Measurements from ENCODE around the gene HS3ST6. TPM values are rescaled to one million over a fixed set of nuclear protein-coding genes. Genes with fewer than 3 reads are reported as not detected.
"Not testable (repeated sequence)": the region's sequence is repeated elsewhere in the genome, so short reads cannot be mapped to it uniquely, and the experiment has no call there.

Gene HS3ST6
- total RNA-seq, 2 donors from 2014 or later = not detected

GRCh38 chr16:1929578-1930337 is 11.5 kb upstream of the HS3ST6 start:
- Mint-ChIP-seq H3K36me3 (ENCODE audit: insufficient read depth in 2 of 2) (no peaks in the 10 kb centered on the region), H3K27me3 (ENCODE audit: low read depth) (peaks cover 3% of the 10 kb centered on the region), H3K4me1 (ENCODE audit: low read depth) (peaks cover 5% of the 10 kb centered on the region), H3K27ac (no peak overlapping the region), H3K9me3 (no peaks in the 10 kb centered on the region), H3K4me3 (peak overlapping the region; percentile 73 to 78)
- DNase-seq (peak; percentile 93 to 99), ATAC-seq (replicated peaks in 1 of 2) (peak; percentile 92 to 94)

GRCh38 chr16:1929105-1929504 is 10.9 kb upstream of the HS3ST6 start:
- H3K4me3 Mint-ChIP-seq = peak overlapping the region; percentile 82 to 83
- no peaks in the 10 kb centered on the region for H3K36me3 Mint-ChIP-seq (ENCODE audit: insufficient read depth in 2 of 2)
- H3K27me3 Mint-ChIP-seq (ENCODE audit: low read depth) = peaks cover 10% of the 10 kb centered on the region
- ATAC-seq (replicated peaks in 1 of 2) = peak; percentile 25 to 39
- peak in 1 of 2 donors; percentile 16 for DNase-seq
- no peak overlapping the region for H3K27ac Mint-ChIP-seq
- peaks cover 5% of the 10 kb centered on the region for H3K4me1 Mint-ChIP-seq (ENCODE audit: low read depth)
- H3K9me3 Mint-ChIP-seq = no peaks in the 10 kb centered on the region

DNA sequence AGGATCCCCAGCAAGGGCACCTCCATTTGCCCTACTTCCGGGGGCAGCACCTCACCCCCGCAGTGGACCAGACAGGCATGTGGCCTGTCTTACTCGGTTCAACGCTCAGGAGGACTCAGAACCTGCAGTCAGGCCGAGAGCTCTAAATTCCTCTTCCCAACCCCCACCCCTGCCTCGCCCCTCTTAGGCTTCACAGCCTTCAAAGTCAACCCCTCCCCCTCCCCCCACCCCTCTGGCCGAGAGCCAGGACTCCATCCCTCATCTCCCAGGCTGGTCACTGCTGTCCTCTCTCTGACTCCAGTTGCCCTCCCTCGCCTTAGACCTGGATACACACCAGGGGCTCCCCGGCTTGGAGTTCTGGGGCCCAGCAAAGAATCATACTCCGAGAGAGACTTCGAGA is 8.1 kb upstream of the HS3ST6 start:
- Mint-ChIP-seq H3K4me1 (ENCODE audit: low read depth) (peaks cover 5% of the 10 kb centered on the region), H3K36me3 (ENCODE audit: insufficient read depth in 2 of 2) (peaks cover 0 to 1% of the 10 kb centered on the region in 2 donors), H3K4me3 (no peak overlapping the region), H3K27ac (no peak overlapping the region), H3K9me3 (no peaks in the 10 kb centered on the region), H3K27me3 (ENCODE audit: low read depth) (peaks cover 32% of the 10 kb centered on the region)
- ATAC-seq (replicated peaks in 1 of 2) (no peak), DNase-seq (no peak)

- no peaks in the 10 kb centered on the region for H3K9me3 Mint-ChIP-seq
- peaks cover 0 to 1% of the 10 kb centered on the region in 2 donors for H3K36me3 Mint-ChIP-seq (ENCODE audit: insufficient read depth in 2 of 2)
- no peak for ATAC-seq (replicated peaks in 1 of 2)
- peaks cover 45% of the 10 kb centered on the region for H3K27me3 Mint-ChIP-seq (ENCODE audit: low read depth)
- no peak overlapping the region for H3K4me3 Mint-ChIP-seq
- no peak overlapping the region for H3K27ac Mint-ChIP-seq
- no peak for DNase-seq
- H3K4me1 Mint-ChIP-seq (ENCODE audit: low read depth) = peaks cover 9% of the 10 kb centered on the region
These were observed 5.9 kb upstream of the HS3ST6 start for GRCh38 chr16:1924095-1924494.

GRCh38 chr16:1923299-1924034 is 5.3 kb upstream of the HS3ST6 start:
- H3K36me3 Mint-ChIP-seq (ENCODE audit: insufficient read depth in 2 of 2) = peaks cover 0 to 1% of the 10 kb centered on the region in 2 donors
- no peak overlapping the region for H3K4me3 Mint-ChIP-seq
- ATAC-seq (replicated peaks in 1 of 2) (peak in 1 of 2 donors; percentile 19), DNase-seq (no peak)
- no peaks in the 10 kb centered on the region for H3K9me3 Mint-ChIP-seq
- no peak overlapping the region for H3K27ac Mint-ChIP-seq
- peaks cover 45% of the 10 kb centered on the region for H3K27me3 Mint-ChIP-seq (ENCODE audit: low read depth)
- H3K4me1 Mint-ChIP-seq (ENCODE audit: low read depth) = peaks cover 6% of the 10 kb centered on the region

DNA sequence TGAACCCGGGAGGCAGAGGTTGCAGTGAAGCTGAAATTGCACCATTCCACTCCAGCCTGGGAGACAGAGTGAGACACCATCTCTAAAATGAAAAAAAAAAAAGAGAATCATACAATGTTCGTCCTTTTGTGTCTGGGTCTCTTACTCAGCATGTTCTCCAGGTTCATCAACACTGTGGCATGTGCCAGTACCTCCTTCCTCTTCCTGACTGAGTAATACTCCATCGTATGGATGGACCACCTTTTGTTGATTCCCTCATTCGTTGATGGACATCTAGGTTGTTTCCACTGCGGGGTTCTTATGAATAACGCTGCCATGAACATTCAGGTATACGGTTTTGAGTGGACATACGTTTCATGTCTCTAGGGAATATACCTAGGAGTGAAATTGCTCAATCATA is 4.1 kb upstream of the HS3ST6 start:
- DNase-seq (no peak), ATAC-seq (replicated peaks in 1 of 2) (no peak)
- Mint-ChIP-seq H3K4me3 (no peak overlapping the region), H3K36me3 (ENCODE audit: insufficient read depth in 2 of 2) (peaks cover 0 to 1% of the 10 kb centered on the region in 2 donors), H3K9me3 (no peaks in the 10 kb centered on the region), H3K4me1 (ENCODE audit: low read depth) (peaks cover 6% of the 10 kb centered on the region), H3K27ac (no peak overlapping the region), H3K27me3 (ENCODE audit: low read depth) (peaks cover 45% of the 10 kb centered on the region)

- peaks cover 0 to 1% of the 10 kb centered on the region in 2 donors for H3K36me3 Mint-ChIP-seq (ENCODE audit: insufficient read depth in 2 of 2)
- no peak overlapping the region for H3K4me3 Mint-ChIP-seq
- no peaks in the 10 kb centered on the region for H3K9me3 Mint-ChIP-seq
- DNase-seq (peak; percentile 25 to 32), ATAC-seq (replicated peaks in 1 of 2) (peak; percentile 65 to 69)
- peaks cover 61% of the 10 kb centered on the region for H3K27me3 Mint-ChIP-seq (ENCODE audit: low read depth)
- H3K27ac Mint-ChIP-seq = no peak overlapping the region
- peaks cover 6% of the 10 kb centered on the region for H3K4me1 Mint-ChIP-seq (ENCODE audit: low read depth)
These were observed 2.5 kb upstream of the HS3ST6 start for GRCh38 chr16:1920727-1921171.

- not testable (repeated sequence) for ATAC-seq (replicated peaks in 1 of 2); H3K4me1 Mint-ChIP-seq (ENCODE audit: low read depth); H3K27ac Mint-ChIP-seq; DNase-seq; H3K36me3 Mint-ChIP-seq (ENCODE audit: insufficient read depth in 2 of 2); H3K9me3 Mint-ChIP-seq; H3K4me3 Mint-ChIP-seq
- H3K27me3 Mint-ChIP-seq (ENCODE audit: low read depth) = peaks cover 67% of the 10 kb centered on the region
These were observed 1.9 kb upstream of the HS3ST6 start for GRCh38 chr16:1920122-1920521.

DNA sequence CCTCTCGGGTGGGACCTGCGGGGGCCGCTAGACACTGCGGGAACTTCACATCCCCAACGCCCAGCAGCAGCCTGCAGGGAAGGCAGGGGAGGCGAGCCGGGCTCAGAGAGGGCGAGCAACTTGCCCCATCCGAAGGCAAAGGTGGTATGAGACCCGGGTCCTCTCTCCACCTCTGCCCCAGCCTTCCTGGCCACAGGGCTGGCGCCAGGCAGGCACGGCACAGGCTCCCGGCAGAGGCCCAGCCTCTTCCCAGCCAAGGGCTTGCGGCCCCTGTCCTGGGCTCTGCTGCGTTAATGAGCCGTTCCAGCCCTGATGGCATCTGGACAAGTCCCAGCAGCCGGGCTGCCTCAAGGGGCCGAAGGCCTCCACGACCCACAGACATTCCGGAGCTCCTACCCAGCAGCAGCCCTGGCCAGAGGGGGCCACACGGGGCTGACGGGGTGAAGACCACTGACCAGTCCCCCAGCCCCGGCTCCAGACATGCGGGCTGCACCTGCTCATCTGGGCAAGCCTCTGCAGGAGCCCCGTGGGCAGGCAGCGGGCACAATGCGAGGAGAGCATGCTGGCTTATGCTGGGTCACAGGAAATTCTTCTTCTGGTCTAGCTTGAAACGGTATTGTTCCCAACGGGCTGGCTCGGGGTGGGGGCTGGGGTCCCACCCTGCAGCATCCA is 1.2 kb upstream of the HS3ST6 start:
- H3K4me1 Mint-ChIP-seq (ENCODE audit: low read depth) = peaks cover 6% of the 10 kb centered on the region
- peaks cover 0 to 1% of the 10 kb centered on the region in 2 donors for H3K36me3 Mint-ChIP-seq (ENCODE audit: insufficient read depth in 2 of 2)
- H3K4me3 Mint-ChIP-seq = no peak overlapping the region
- H3K9me3 Mint-ChIP-seq = no peaks in the 10 kb centered on the region
- ATAC-seq (replicated peaks in 1 of 2) (no peak), DNase-seq (no peak)
- no peak overlapping the region for H3K27ac Mint-ChIP-seq
- H3K27me3 Mint-ChIP-seq (ENCODE audit: low read depth) = peaks cover 65% of the 10 kb centered on the region

DNA sequence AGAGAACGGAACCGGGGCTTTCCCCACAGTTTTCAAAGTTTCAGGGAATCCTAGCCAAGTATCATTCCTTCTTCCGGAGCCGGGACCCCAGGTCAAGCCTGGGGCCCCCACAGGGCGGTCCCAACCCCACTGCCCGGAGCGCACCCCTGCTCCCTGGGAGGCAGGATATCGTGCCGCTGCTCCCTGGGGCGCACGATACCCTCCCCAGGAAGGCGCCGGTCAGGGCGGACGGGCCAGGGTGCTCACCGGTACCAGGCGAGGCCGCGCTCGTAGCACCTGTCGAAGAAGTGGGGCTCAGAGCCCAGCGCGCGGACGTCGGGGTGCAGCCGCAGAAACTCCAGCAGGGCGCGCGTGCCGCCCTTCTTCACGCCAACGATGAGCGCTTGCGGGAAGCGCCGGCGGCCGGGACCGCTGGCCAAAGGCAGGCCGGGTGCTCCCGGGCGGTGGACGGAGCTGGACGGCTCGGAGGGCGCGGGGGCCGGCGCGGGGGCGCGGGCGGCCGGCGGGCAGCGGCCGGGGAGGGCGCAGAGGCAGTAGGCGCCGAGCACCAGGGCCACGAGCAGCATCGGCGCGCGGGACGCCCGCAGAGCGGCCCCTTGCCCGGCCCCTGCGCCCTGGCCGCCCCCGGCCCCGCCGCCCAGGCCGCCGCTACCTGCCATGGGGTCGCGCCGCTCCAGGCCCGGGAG is 407 bp downstream of the HS3ST6 start:
- H3K4me3 Mint-ChIP-seq = no peak overlapping the region
- DNase-seq (no peak), ATAC-seq (replicated peaks in 1 of 2) (no peak)
- peaks cover 0 to 1% of the 10 kb centered on the region in 2 donors for H3K36me3 Mint-ChIP-seq (ENCODE audit: insufficient read depth in 2 of 2)
- H3K27me3 Mint-ChIP-seq (ENCODE audit: low read depth) = peaks cover 52% of the 10 kb centered on the region
- H3K9me3 Mint-ChIP-seq = no peaks in the 10 kb centered on the region
- H3K27ac Mint-ChIP-seq = no peak overlapping the region
- peaks cover 6% of the 10 kb centered on the region for H3K4me1 Mint-ChIP-seq (ENCODE audit: low read depth)

- Mint-ChIP-seq H3K36me3 (ENCODE audit: insufficient read depth in 2 of 2) (no peaks in the 10 kb centered on the region), H3K4me1 (ENCODE audit: low read depth) (peaks cover 6% of the 10 kb centered on the region), H3K9me3 (no peaks in the 10 kb centered on the region), H3K4me3 (no peak overlapping the region), H3K27ac (no peak overlapping the region), H3K27me3 (ENCODE audit: low read depth) (peaks cover 46% of the 10 kb centered on the region)
- DNase-seq (no peak), ATAC-seq (replicated peaks in 1 of 2) (no peak)
These were observed 1.1 kb downstream of the HS3ST6 start for GRCh38 chr16:1917056-1917664.

GRCh38 chr16:1916640-1916990 is 1.6 kb downstream of the HS3ST6 start:
- DNase-seq = no peak
- no peaks in the 10 kb centered on the region for H3K9me3 Mint-ChIP-seq
- H3K4me1 Mint-ChIP-seq (ENCODE audit: low read depth) = peaks cover 6% of the 10 kb centered on the region
- H3K27me3 Mint-ChIP-seq (ENCODE audit: low read depth) = peaks cover 43% of the 10 kb centered on the region
- H3K27ac Mint-ChIP-seq = no peak overlapping the region
- H3K4me3 Mint-ChIP-seq = no peak overlapping the region
- no peak for ATAC-seq (replicated peaks in 1 of 2)
- H3K36me3 Mint-ChIP-seq (ENCODE audit: insufficient read depth in 2 of 2) = no peaks in the 10 kb centered on the region

All from activated T-cell treated with anti-CD3 and anti-CD28 coated beads, Interleukin-2, amount 50 U/mL, for 72 hours (primary cell).